C1 segment of cervical spinal cord (tissue), 14 donors: ENCODE measurements around the gene ADCY2.
A peak's percentile ranks its signal among the peaks of the same experiment; 100 is the strongest.

ENCODE experiments used
- DNase-seq, 14 donors: peaks; one replicate each; lab custom pipeline; 2025; lab: John Stamatoyannopoulos, UW

Gene ADCY2

GRCh38 chr5:7741415-7742065 lies 345.6 kb downstream of the ADCY2 start:
- no peak for DNase-seq

- no peak for DNase-seq
These were observed 346.3 kb downstream of the ADCY2 start for GRCh38 chr5:7742241-7742656.

GRCh38 chr5:7745882-7746610 lies 350.1 kb downstream of the ADCY2 start:
- DNase-seq = peak in 7 of 14 donors; percentile 16 to 57 (median 38)

- DNase-seq = no peak
These were observed 351.8 kb downstream of the ADCY2 start for GRCh38 chr5:7747728-7748127.

GRCh38 chr5:7749626-7750025 lies 353.7 kb downstream of the ADCY2 start:
- no peak for DNase-seq

GRCh38 chr5:7751874-7752273 lies 355.9 kb downstream of the ADCY2 start:
- DNase-seq = no peak

GRCh38 chr5:7753181-7753580 lies 357.2 kb downstream of the ADCY2 start:
- DNase-seq = no peak

- DNase-seq = no peak
These were observed 357.7 kb downstream of the ADCY2 start for GRCh38 chr5:7753596-7753995.

GRCh38 chr5:7754490-7754889 lies 358.6 kb downstream of the ADCY2 start:
- no peak for DNase-seq

GRCh38 chr5:7754997-7755596 lies 359.2 kb downstream of the ADCY2 start:
- DNase-seq = peak in 3 of 14 donors; percentile 33 to 71 (median 36)

GRCh38 chr5:7755958-7756357 lies 360.0 kb downstream of the ADCY2 start:
- DNase-seq = no peak

- DNase-seq = peak in 1 of 14 donors; percentile 20
These were observed 360.5 kb downstream of the ADCY2 start for GRCh38 chr5:7756453-7756852.

- DNase-seq = no peak
These were observed 363.4 kb downstream of the ADCY2 start for GRCh38 chr5:7759257-7759871.

GRCh38 chr5:7759951-7760580 lies 364.1 kb downstream of the ADCY2 start:
- peak in 1 of 14 donors; percentile 40 for DNase-seq

GRCh38 chr5:7762267-7762666 lies 366.3 kb downstream of the ADCY2 start:
- no peak for DNase-seq

- DNase-seq = peak in 10 of 14 donors; percentile 42 to 82 (median 64)
These were observed 367.7 kb downstream of the ADCY2 start for GRCh38 chr5:7763621-7764072.

GRCh38 chr5:7764452-7764851 lies 368.5 kb downstream of the ADCY2 start:
- no peak for DNase-seq

GRCh38 chr5:7770436-7770835 lies 374.5 kb downstream of the ADCY2 start:
- DNase-seq = no peak

GRCh38 chr5:7772141-7772540 lies 376.2 kb downstream of the ADCY2 start:
- DNase-seq = no peak

GRCh38 chr5:7773178-7773577 lies 377.2 kb downstream of the ADCY2 start:
- no peak for DNase-seq

- DNase-seq = no peak
These were observed 380.5 kb downstream of the ADCY2 start for GRCh38 chr5:7776442-7776841.
